NCI-H2196 treated with DMSO at 0.1 percent for 48 hours (cell line): Measurements from ENCODE around the gene HYCC2.
"Not testable (repeated sequence)": the region's sequence is repeated elsewhere in the genome, so short reads cannot be mapped to it uniquely, and the experiment has no call there.

ENCODE experiments used
- DNase-seq: peaks from one replicate; lab custom pipeline; 2025; ENCODE audit not compliant: unreplicated experiment; lab: John Stamatoyannopoulos, UW

Gene HYCC2

DNA sequence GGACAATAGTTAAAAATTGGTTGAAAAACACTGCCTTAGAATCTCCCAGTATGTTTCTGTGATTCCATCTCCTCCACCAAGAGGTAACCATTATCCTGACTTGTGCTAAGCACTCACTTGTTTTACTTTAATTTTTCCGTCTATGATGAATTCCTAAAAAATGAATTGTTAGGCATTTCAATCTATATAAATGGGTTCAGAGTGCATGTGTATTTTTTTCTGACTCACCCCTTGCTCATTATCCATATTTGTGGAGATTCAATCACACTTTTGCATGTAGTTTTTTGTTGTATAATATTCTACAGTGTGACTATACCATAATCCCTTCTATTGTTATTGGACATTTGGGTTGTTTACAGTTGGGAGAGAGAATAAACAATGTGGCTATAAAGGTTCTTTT, 1.6 kb upstream of the HYCC2 start:
- DNase-seq, result no peak

DNA sequence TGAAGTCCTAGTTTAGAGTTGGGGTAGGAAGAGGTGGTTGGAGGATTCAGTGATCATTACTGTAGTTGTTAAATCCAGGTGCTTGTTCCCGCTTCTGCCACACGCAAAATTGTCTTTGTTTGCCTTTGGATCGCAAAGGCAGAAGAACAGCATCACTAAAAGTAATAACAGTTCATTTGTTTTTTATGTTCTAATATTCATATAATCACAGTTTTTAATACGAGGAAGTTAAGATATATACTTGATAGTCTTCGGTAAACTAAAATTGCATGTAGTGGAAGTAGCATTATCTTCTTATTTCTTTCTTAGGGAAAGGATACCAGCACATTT, 695 bp upstream of the HYCC2 start:
- DNase-seq, result no peak

DNA sequence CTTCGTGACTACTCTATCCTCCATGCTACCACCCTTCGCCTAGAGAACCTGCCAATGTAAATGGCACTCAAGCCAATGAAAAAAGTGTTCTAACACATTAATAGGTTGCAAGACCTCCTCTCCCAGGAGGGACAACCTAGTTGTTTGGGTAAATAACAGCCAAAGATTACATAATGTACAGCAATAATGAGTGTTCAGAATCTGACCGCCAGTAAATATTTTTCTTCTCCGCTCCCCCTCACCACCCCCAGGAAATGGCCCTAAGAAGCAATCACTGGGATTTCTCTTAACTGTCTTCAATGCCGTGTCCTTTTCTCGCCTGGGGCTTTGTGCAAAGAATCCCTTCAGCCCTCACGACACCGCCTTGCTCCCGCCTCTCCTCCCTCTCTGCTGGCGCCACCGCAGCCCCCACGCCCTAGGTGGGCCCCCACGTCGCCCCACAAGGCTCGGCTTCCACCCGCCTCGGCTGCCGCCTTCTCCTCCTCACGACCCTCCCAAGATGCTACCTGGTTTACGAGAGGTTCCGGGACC, 458 bp downstream of the HYCC2 start:
- no peak for DNase-seq

DNA sequence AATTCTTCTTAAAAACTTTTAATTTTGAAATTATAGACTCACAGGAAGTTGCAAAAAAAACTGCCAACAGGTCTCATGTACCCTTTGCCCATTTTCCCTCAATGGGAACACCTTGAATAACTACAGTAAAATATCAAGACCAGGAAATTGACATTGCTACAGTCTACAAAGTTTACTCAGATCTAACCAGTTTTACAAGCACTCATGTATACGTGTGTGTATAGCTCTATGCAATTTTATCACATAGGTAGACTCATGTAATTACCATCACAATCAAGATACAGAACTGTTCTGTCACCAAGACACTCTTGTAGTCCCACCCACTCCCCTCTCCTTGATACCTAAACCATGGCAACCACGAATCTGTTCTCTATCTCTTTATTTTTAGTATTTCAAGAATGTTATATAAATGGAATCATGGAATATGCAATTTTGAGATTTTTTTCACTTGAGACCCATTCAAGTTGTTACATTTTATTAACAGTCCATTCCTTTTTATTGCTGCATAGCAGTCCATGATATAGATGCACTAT, 6.6 kb downstream of the HYCC2 start:
- no peak for DNase-seq

DNA sequence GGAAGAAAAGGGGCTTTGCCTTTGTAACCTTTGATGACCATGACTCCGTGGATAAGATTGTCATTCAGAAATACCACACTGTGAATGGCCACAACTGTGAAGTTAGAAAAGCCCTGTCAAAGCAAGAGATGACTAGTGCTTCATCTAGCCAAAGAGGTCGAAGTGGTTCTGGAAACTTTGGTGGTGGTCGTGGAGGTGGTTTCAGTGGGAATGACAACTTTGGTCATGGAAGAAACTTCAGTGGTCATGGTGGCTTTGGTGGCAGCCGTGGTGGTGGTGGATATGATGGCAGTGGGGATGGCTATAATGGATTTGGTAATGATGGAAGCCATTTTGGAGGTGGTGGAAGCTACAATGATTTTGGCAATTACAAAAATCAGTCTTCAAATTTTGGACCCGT, 8.0 kb downstream of the HYCC2 start:
- not testable (repeated sequence) for DNase-seq

DNA sequence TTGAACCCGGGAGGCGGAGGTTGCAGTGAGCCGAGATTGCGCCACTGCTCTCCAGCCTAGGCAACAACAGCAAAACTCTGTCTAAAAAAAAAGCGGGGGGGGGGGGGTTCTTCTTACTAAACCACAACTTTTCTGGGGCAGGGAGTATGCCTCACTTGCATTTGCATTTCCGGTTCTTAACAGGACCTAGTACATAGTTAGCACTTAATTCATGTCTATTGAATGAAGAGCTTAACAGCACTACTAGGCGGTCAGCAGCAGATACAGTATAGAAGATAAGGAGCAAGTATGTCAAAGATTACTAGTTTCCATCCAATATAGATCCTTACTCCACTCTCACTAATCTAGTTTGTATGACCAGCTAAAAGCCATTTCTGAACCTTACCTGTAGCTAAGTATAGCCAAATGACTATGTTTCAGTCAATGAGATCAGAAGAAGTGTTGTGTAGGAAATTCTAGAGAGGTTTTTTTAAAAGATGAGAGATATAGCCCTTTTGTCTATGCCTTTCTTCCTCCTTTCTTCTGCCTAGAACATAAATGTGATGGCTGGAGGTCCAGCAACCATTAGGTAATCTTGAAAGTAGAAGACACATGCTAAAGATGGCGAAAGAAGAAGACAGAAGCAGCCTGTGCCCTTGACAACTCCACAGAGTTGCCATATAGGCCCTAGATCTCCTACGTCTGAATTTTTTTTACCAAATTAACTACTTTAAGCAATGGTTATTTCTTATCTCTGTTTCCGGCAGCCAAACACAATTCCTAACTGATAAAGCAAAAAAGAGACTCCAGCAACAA, 11.3 kb downstream of the HYCC2 start:
- no peak for DNase-seq

DNA sequence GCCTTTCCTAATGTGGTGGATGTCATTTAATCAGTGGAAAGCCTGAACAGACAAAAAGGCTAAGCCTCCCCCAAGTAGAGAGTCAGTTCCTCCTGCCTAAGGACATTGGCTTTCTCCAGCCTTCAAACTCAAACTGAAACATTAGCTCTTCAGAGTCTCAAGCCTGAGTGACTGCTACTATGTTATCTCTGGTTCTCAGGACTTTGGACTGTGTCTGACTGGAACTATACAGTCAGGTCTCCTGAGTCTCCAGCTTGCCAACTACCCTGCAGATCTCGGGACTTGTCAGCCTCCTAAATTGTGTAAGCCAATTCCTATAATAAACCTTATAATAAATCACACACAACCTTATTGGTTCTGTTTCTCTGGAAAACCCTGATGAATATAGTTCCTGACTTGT, 12.6 kb downstream of the HYCC2 start:
- no peak for DNase-seq

DNA sequence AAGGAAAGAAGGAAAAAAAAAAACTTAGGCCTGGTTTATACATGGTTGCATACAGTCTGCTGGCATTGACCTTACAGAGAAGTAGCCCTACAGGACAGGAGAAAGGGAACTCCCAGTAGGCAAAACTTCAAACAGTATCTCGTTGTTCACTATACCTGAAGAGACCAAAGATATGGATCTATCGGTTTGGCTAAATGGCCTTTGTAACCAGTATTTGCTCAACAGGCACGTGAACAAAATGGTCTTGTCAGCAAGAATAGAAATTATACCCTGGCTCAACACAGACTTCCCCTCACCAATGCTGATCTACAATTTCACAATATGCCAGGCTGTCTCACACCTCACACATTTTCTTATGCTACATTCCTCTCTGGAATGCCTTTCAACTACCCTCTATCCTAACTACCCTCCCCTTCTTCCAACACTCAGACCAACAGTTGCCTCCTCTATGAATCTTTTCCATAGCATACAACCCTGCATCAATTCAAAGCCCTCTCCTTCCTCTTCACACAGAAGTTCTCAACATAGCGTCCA, 13.7 kb downstream of the HYCC2 start:
- no peak for DNase-seq

DNA sequence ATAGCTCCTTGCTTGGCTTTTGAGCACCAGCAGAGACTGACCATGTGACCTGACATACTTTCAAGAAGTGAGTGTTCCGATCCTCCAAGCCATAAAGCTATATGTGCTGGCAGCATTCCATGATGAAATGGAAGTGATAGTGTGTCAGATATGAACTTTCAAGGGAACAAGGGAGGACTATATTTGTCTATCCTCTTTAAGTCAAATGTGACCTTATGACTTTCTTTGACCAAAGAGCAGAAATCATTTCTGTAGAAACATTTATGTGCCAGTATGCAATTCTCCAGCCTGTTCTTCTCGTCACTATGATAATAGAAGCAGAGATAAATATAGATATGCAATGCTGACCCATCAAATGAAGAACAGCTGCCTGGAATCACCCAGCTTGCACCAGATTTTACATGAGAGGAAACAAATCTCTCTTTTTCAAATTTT, 14.4 kb downstream of the HYCC2 start:
- DNase-seq, result no peak

DNA sequence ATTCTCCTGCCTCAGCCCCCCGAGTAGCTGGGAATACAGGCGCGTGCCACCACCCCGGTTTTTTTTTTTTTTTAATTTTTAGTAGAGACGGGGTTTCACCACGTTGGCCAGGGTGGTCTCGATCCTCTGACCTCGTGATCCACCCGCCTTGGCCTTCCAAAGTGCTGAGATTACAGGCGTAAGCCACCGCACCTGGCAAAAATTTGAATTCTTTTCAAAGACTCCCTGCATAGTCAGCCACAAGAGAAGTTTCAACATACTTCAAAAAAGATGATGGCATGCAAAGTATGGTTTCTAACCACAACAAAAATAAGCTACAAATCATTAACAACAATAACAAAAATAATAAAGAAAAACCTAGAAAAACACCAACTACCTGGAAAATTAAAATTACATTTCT, 22.0 kb downstream of the HYCC2 start:
- DNase-seq, result no peak

DNA sequence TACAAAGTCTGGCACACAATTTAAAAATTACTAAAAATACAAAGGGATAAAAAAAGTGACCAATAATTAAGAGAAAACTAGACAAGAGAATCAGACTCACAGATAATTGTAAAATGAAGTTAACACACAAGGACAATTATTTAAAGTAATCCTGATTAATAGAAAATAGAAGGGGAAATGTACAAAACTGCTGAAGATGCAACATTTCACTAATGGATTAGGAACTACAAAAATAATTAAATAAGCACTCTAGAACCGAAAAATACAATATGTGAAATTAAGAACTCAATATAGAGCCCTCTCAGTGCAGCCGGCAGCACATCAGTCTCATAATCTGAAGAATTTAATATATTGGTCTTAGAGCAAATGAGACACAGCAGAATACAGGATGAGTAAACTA, 24.6 kb downstream of the HYCC2 start:
- no peak for DNase-seq

DNA sequence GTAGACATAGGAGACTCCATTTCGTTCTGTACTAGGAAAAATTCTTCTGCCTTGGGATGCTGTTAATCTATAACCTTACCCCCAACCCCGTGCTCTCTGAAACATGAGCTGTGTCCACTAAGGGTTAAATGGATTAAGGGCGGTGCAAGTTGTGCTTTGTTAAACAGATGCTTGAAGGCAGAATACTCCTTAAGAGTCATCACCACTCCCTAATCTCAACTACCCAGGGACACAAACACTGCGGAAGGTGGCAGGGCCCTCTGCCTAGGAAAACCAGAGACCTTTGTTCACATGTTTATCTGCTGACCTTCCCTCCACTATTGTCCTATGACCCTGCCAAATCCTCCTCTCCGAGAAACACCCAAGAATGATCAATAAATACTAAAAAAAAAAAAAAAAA, 28.4 kb downstream of the HYCC2 start:
- not testable (repeated sequence) for DNase-seq

DNA sequence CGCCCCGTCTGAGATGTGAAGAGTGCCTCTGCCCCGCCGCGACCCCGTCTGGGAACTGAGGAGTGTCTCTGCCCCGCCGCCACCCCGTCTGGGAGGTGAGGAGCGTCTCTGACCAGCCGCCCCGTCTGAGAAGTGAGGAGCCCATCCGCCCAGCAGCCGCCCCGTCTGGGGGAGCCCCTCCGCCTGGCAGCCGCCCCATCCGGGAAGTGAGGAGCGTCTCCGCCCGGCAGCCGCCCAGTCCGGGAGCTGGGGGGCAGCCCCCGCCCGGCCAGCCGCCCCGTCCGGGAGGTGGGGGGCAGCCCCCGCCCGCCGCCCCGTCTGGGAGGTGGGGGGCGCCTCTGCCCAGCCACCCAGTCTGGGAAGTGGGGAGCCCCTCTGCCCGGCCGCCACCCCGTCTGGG, 29.0 kb downstream of the HYCC2 start:
- not testable (repeated sequence) for DNase-seq

DNA sequence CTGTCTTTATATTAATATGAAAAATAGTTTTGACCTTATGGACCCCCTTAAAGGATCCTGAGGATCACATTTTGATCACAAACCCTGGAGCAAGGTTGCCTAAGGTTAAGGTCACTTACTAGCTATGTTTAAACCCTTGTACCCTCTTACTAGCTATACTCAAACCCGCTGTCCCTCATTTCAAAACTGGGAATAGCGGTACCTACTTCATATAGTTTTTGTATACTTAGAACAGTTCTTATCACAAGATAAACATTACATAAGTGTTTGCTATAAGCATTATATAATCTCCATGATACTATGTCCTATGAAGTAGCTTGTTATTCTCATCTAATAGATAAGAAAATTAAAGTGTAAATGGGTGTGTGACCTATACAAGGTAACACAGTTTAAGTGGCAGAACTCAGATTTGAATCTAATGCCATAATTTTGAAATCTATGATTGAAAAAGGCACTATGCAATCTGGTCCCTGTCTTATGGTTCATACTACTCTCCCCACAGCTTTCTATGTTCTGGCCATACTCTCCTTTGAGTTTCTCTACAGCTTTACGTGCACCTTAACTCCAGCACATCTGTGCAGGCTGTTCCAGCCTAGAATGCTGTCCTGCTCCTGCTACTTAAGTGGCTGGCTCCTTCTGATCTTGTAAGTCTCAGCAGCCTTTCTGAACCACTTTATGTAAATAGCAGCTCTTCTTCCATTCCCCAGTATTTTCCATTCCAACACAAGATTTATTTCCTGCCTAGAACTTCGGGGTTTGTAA, 30.4 kb downstream of the HYCC2 start:
- DNase-seq, result no peak

DNA sequence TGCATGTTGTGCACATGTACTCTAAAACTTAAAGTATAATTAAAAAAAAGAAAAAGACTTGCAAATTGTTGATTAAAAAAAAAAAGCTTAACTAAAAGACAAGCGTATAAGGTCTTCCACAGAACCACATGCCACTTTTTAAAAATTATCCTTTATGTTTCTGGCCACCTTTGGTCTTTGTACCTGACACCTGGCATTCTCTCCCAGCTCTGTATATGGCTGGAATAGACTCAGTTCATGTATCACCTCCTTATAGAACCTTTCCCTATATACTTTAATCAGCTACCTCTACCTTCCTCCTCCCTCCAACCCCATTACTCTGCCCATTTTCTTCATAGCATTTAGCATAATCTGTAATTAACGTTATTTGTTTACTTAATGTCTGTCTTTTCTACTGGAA, 32.6 kb downstream of the HYCC2 start:
- DNase-seq, result no peak

DNA sequence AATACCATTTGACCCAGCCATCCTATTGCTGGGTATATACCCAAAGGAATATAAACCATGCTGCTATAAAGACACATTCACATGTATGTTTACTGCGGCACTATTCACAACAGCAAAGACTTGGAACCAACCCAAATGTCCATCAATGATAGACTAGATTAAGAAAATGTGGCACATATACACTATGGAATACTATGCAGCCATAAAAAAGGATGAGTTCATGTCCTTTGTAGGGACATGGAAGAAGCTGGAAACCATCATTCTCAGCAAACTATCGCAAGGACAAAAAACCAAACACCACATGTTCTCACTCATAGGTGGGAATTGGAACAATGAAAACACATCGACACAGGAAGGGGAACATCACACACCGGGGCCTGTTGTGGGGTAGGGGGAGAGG, 33.1 kb downstream of the HYCC2 start:
- DNase-seq, result not testable (repeated sequence)

DNA sequence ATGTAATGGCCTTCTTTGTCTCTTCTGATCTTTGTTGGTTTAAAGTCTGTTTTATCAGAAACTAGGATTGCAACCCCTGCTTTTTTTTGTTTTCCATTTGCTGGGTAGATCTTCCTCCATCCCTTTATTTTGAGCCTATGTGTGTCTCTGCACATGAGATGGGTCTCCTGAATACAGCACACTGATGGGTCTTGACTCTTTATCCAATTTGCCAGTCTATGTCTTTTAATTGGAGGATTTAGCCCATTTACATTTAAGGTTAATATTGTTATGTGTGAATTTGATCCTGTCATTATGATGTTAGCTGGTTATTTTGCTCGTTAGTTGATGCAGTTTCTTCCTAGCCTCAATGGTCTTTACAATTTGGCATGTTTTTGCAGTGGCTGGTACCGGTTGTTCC, 37.1 kb downstream of the HYCC2 start:
- DNase-seq, result not testable (repeated sequence)

DNA sequence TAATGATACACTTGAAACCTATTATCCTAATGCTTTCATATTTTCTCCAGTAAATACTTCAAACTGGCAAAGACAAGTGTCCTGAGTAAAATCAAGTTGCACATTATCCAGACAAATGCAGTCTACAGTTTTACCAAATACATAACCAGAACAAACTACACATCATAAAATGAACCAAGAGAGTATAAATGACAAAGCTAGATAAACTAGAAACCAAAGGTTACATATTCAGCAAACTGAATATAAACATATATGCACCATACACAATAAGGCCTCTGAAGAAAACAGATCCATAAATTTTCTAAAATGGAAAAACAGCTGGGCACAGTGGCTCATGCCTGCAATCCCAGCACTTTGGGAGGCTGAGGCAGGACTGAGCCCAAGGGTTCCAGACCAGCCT, 47.0 kb downstream of the HYCC2 start:
- no peak for DNase-seq

DNA sequence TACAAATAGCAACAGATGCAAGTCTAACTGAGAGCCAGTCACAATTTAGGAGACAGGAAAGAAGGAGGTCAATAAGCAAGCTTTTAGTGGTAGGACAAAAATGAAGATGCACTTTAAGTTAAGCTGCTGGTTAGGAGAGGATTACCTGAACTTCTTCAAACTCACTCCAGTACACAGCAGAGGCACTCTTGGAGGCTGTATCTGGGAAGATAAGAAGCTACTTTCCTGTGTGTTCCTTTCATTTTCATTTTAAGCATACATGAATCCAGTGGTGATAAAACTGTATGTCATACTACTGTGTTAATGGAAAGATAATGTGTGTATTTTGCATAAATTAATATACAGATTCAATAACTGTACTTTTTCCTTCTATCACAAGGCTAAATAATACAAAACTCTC, 49.6 kb downstream of the HYCC2 start:
- no peak for DNase-seq
